Measurements from ENCODE around the gene AKAP1.

- no peak for TF ChIP-seq CTCF (IDR thresholded peaks at IDR 0.05)
- no peak for TF ChIP-seq POLR2A (IDR thresholded peaks at IDR 0.05)
These were observed 59.5 kb downstream of the AKAP1 start for GRCh38 chr17:57144567-57144966.
